Kidney (tissue), 14 donors: ENCODE measurements around the gene FOXL1. TPM values are rescaled to one million over a fixed set of nuclear protein-coding genes. Genes with fewer than 3 reads are reported as not detected.

Experiments used
- DNase-seq, 5 donors: peaks; one replicate each; pipeline ENCODE4 v3.0.0-alpha.2; 2013 to 2020
- FAIRE-seq: peaks from 2 replicates; lab custom pipeline; 2012; peaks lifted over from hg19 to GRCh38; lab: Jason Lieb, UNC
- H3K27ac ChIP-seq, 2 donors: one replicate each; pipeline ENCODE4 v1.7.0; 2013; ENCODE audit warnings: low read depth in 2 of 2, low read length in 2 of 2, inconsistent platforms in 1 of 2
- H3K27me3 ChIP-seq: one replicate; pipeline ENCODE4 v1.7.1; 2013; ENCODE audit warnings: low read length, inconsistent platforms; ENCODE audit not compliant: control insufficient read depth, insufficient read depth
- H3K36me3 ChIP-seq, 3 donors: one replicate each; pipeline versions ENCODE4 v1.7.0 to v1.7.1; 2013; ENCODE audit warnings: low read length in 3 of 3, control low read depth in 1 of 3, inconsistent platforms in 1 of 3; ENCODE audit not compliant: insufficient read depth in 3 of 3, control insufficient read depth in 2 of 3
- H3K4me1 ChIP-seq, 3 donors: one replicate each; pipeline versions ENCODE4 v1.7.0 to v1.7.1; 2013; ENCODE audit warnings: low read length in 3 of 3, inconsistent platforms in 1 of 3, low read depth in 1 of 3; ENCODE audit not compliant: control insufficient read depth in 2 of 3, insufficient read depth in 2 of 3
- H3K4me3 ChIP-seq, 3 donors: one replicate each; pipeline versions ENCODE4 v1.7.0 to v1.8.1; 2013; ENCODE audit warnings: low read length in 3 of 3, control low read depth in 1 of 3, inconsistent platforms in 1 of 3
- H3K9ac ChIP-seq, 3 donors: one replicate each; pipeline versions ENCODE4 v1.7.0 to v1.7.1; 2013; ENCODE audit warnings: low read length in 3 of 3, control low read depth in 1 of 3, inconsistent platforms in 1 of 3
- H3K9me3 ChIP-seq, 3 donors: one replicate each; pipeline versions ENCODE4 v1.7.0 to v1.7.1; 2013; ENCODE audit warnings: low read length in 3 of 3, control low read depth in 1 of 3, inconsistent platforms in 1 of 3; ENCODE audit not compliant: control insufficient read depth in 2 of 3, insufficient read depth in 1 of 3
- CTCF ChIP-seq: IDR thresholded peaks from 3 replicates; pipeline ENCODE4 v1.5.1; 2012; ENCODE audit warnings: mild to moderate bottlenecking, moderate library complexity, borderline replicate concordance; ENCODE audit not compliant: insufficient read depth; ENCODE audit errors: extremely low read depth
- intact Hi-C: fragments of 100-400 bp; cut with DNase I; formaldehyde crosslinking; loops from one replicate; pipeline ENCODE4 v1.11.1; 2022
- polyA plus RNA-seq: library from polyadenylated mRNA; stranded (reverse); fragments of 350-450 nt; fragmentation: Illumina TruSeq; extraction: RNeasy Lipid Tissue Mini Kit (QIAGEN cat#74804); gene quantifications from one replicate; pipeline ENCODE4 v1.2.3, GENCODE V29; 2014; ENCODE audit warnings: low read depth, low replicate concordance; ENCODE audit not compliant: insufficient read depth
- total RNA-seq: library from RNA; stranded (reverse); fragmentation: NEBNext Ultra II Directional; extraction: Animal tissue kit (Norgen Biotek cat#: 25700); gene quantifications from one replicate; pipeline ENCODE4 v1.2.1, GENCODE V29; 2021
- donor health status: control.
- donor health status: control.
- donor health status: control.
- donor health status: control.
- donor health status: control.
- donor health status: DM: yes; HTN: yes; CAD: no.
- donor health status: Normal renal cell carcinoma (clear cell type).

The FOXL1 gene
- total and polyA plus RNA-seq, 2 donors from 2014 or later: 0.52 to 2.0 TPM

GRCh38 chr16:86571530-86571915 lies 6.8 kb upstream of the FOXL1 start:
- FAIRE-seq (no peak), DNase-seq (peak in 3 of 5 donors; percentile 26 to 45 (median 39))
- TF ChIP-seq CTCF: no peak
- H3K27me3 ChIP-seq: peaks cover 3% of the 10 kb centered on the region
- peak overlapping the region; percentile 43 to 85 for H3K27ac ChIP-seq
- H3K9ac ChIP-seq: peak overlapping the region in 2 of 3 donors; percentile 15 to 74
- peak overlapping the region; percentile 55 to 89 (median 65) for H3K4me3 ChIP-seq
- H3K4me1 ChIP-seq: peaks cover 0 to 10% (median 2%) of the 10 kb centered on the region in 3 donors
- intact Hi-C loops: no loop called here
- H3K36me3 ChIP-seq: peaks cover 0 to 2% (median 0%) of the 10 kb centered on the region in 3 donors
- no peaks in the 10 kb centered on the region for H3K9me3 ChIP-seq

GRCh38 chr16:86572041-86572521 lies 6.3 kb upstream of the FOXL1 start:
- FAIRE-seq: no peak
- H3K9ac ChIP-seq: peak overlapping the region in 2 of 3 donors; percentile 15 to 74
- peak overlapping the region in 2 of 3 donors; percentile 55 to 89 for H3K4me3 ChIP-seq
- intact Hi-C loops: no loop called here
- peaks cover 3% of the 10 kb centered on the region for H3K27me3 ChIP-seq
- H3K4me1 ChIP-seq: peaks cover 0 to 10% (median 2%) of the 10 kb centered on the region in 3 donors
- H3K9me3 ChIP-seq: no peaks in the 10 kb centered on the region
- peak overlapping the region; percentile 43 to 85 for H3K27ac ChIP-seq
- peak in 3 of 5 donors; percentile 24 to 32 (median 29) for DNase-seq
- TF ChIP-seq CTCF: no peak
- peaks cover 0 to 2% (median 0%) of the 10 kb centered on the region in 3 donors for H3K36me3 ChIP-seq

- Histone ChIP-seq H3K4me1 (peaks cover 0 to 10% (median 2%) of the 10 kb centered on the region in 3 donors), H3K9me3 (no peaks in the 10 kb centered on the region), H3K4me3 (peak overlapping the region in 2 of 3 donors; percentile 55 to 89), H3K36me3 (peaks cover 0 to 2% (median 0%) of the 10 kb centered on the region in 3 donors), H3K27ac (peak overlapping the region; percentile 51 to 85), H3K9ac (peak overlapping the region in 1 of 3 donors; percentile 74), H3K27me3 (peaks cover 3% of the 10 kb centered on the region)
- intact Hi-C loops: no loop called here
- DNase-seq: peak in 1 of 5 donors; percentile 58
- no peak for TF ChIP-seq CTCF
- FAIRE-seq: no peak
Measured at GRCh38 chr16:86572606-86573005, 5.7 kb upstream of the FOXL1 start.

GRCh38 chr16:86573215-86573614 lies 5.1 kb upstream of the FOXL1 start:
- Histone ChIP-seq H3K4me3 (no peak overlapping the region), H3K36me3 (peaks cover 0 to 2% (median 0%) of the 10 kb centered on the region in 3 donors), H3K4me1 (peaks cover 0 to 10% (median 2%) of the 10 kb centered on the region in 3 donors), H3K9me3 (no peaks in the 10 kb centered on the region), H3K9ac (no peak overlapping the region), H3K27me3 (peaks cover 3% of the 10 kb centered on the region), H3K27ac (peak overlapping the region; percentile 48 to 51)
- peak in 2 of 5 donors; percentile 12 to 33 for DNase-seq
- intact Hi-C loops: no loop called here
- TF ChIP-seq CTCF: no peak
- no peak for FAIRE-seq
